Kidney capillary endothelial cell (primary cell): Measurements from ENCODE around the gene SLC27A3.

Source experiments
- DNase-seq: peaks from one replicate; pipeline ENCODE4 v3.0.0-alpha.2; 2018; ENCODE audit warnings: low spot score

Gene SLC27A3

GRCh38 chr1:153774780-153775457 is at the start of gene SLC27A3:
TSS of gene SLC27A3 (plus strand) at chr1:153775407. CDS start at chr1:153775498, 91 bp downstream.
- DNase-seq = no peak

- peak; percentile 100 for DNase-seq
Measured at GRCh38 chr1:153727463-153728304, 47.5 kb upstream of the SLC27A3 start, which contains the start of gene INTS3. TSS of gene INTS3 (plus strand) at chr1:153728050. CDS start at chr1:153728635, 585 bp downstream.

GRCh38 chr1:153728305-153729066 is 46.7 kb upstream of the SLC27A3 start:
- peak; percentile 68 for DNase-seq

GRCh38 chr1:153730468-153730988 is 44.7 kb upstream of the SLC27A3 start:
- DNase-seq = no peak

- no peak for DNase-seq
Measured at GRCh38 chr1:153733970-153734369, 41.2 kb upstream of the SLC27A3 start.

GRCh38 chr1:153734396-153735089 is 40.7 kb upstream of the SLC27A3 start:
- DNase-seq = no peak

GRCh38 chr1:153735090-153735420 is 40.2 kb upstream of the SLC27A3 start:
- DNase-seq = no peak

- no peak for DNase-seq
Measured at GRCh38 chr1:153741986-153742385, 33.2 kb upstream of the SLC27A3 start.

GRCh38 chr1:153742411-153743142 is 32.6 kb upstream of the SLC27A3 start:
- DNase-seq = no peak

GRCh38 chr1:153745417-153745816 is 29.8 kb upstream of the SLC27A3 start:
- DNase-seq = no peak

GRCh38 chr1:153746174-153746573 is 29.0 kb upstream of the SLC27A3 start:
- no peak for DNase-seq

- no peak for DNase-seq
Measured at GRCh38 chr1:153748903-153749302, 26.3 kb upstream of the SLC27A3 start.

GRCh38 chr1:153749408-153750005 is 25.7 kb upstream of the SLC27A3 start:
- peak; percentile 82 for DNase-seq

GRCh38 chr1:153750026-153750995 is 24.9 kb upstream of the SLC27A3 start:
- peak; percentile 41 for DNase-seq

- DNase-seq = no peak
Measured at GRCh38 chr1:153752072-153752471, 23.1 kb upstream of the SLC27A3 start.

- peak; percentile 47 for DNase-seq
Measured at GRCh38 chr1:153752571-153753195, 22.5 kb upstream of the SLC27A3 start.

GRCh38 chr1:153754266-153754665 is 20.9 kb upstream of the SLC27A3 start:
- DNase-seq = no peak

- no peak for DNase-seq
Measured at GRCh38 chr1:153760440-153760839, 14.8 kb upstream of the SLC27A3 start.
